CD14-positive monocyte (primary cell): Measurements from ENCODE around the gene SNX20. TPM values are rescaled to one million over a fixed set of nuclear protein-coding genes. Genes with fewer than 3 reads are reported as not detected.

ENCODE experiments used
- DNase-seq, 3 donors: peaks; one replicate each; pipeline ENCODE4 v3.0.0-alpha.2; 2011 to 2022
- H2AFZ ChIP-seq: 2 replicates; pipeline ENCODE4 v1.6.0; 2012; ENCODE audit warnings: mild to moderate bottlenecking, low read depth, low read length, inconsistent platforms; ENCODE audit not compliant: insufficient read depth, poor library complexity, severe bottlenecking
- H3K27ac ChIP-seq, 2 donors: 1 replicate in 1 of 2; 2 replicates in 1 of 2; pipeline ENCODE4 v1.5.1; 2012 to 2013; ENCODE audit warnings: low read length in 2 of 2, control low read depth in 1 of 2, inconsistent platforms in 1 of 2, low read depth in 1 of 2, mild to moderate bottlenecking in 1 of 2
- H3K27me3 ChIP-seq, 2 donors: one replicate each; pipeline versions ENCODE4 v1.6.0 to v1.6.1; 2011 to 2013; ENCODE audit warnings: low read length in 2 of 2; ENCODE audit not compliant: control insufficient read depth in 2 of 2, insufficient read depth in 2 of 2
- H3K36me3 ChIP-seq, 2 donors: replicated peaks in 1 of 2; 1 replicate in 1 of 2; 2 replicates in 1 of 2; pipeline versions ENCODE4 v1.5.1 to v1.6.1; 2012 to 2013; ENCODE audit warnings: low read length in 2 of 2, control low read depth in 1 of 2, inconsistent platforms in 1 of 2, mild to moderate bottlenecking in 1 of 2; ENCODE audit not compliant: insufficient read depth in 2 of 2, control insufficient read depth in 1 of 2
- H3K4me1 ChIP-seq, 2 donors: 1 replicate in 1 of 2; 2 replicates in 1 of 2; pipeline versions ENCODE4 v1.5.1 to v1.6.1; 2012 to 2013; ENCODE audit warnings: low read length in 2 of 2, control low read depth in 1 of 2, inconsistent platforms in 1 of 2, mild to moderate bottlenecking in 1 of 2, moderate library complexity in 1 of 2; ENCODE audit not compliant: insufficient read depth in 2 of 2, control insufficient read depth in 1 of 2
- H3K4me2 ChIP-seq: replicated peaks from 2 replicates; pipeline ENCODE3; 2012; ENCODE audit warnings: low read length, moderate library complexity, mild to moderate bottlenecking; ENCODE audit not compliant: poor library complexity, severe bottlenecking; ENCODE audit errors: extremely low read depth
- H3K4me3 ChIP-seq, 3 experiments: fragments of 200-600 bp in 1 of 3; sonication (generic) in 1 of 3; replicated peaks in 1 of 3; 1 replicate in 2 of 3; 2 replicates in 1 of 3; pipeline ENCODE4 v1.5.1; 2011 to 2013; ENCODE audit warnings: low read length in 3 of 3, mild to moderate bottlenecking in 3 of 3, control low read depth in 2 of 3, low read depth in 2 of 3, inconsistent platforms in 1 of 3, moderate library complexity in 1 of 3
- H3K79me2 ChIP-seq: 2 replicates; pipeline ENCODE4 v1.6.0; 2012; ENCODE audit warnings: mild to moderate bottlenecking, control low read depth, inconsistent platforms, low read length, moderate library complexity; ENCODE audit not compliant: insufficient read depth
- H3K9ac ChIP-seq: 2 replicates; pipeline ENCODE4 v1.6.0; 2017; ENCODE audit warnings: low read length, mild to moderate bottlenecking; ENCODE audit not compliant: insufficient read depth, poor library complexity, severe bottlenecking
- H3K9me3 ChIP-seq, 2 donors: replicated peaks in 1 of 2; 1 replicate in 1 of 2; 2 replicates in 1 of 2; pipeline versions ENCODE4 v1.5.1 to v1.6.1; 2012 to 2013; ENCODE audit warnings: low read length in 2 of 2, control low read depth in 1 of 2; ENCODE audit not compliant: control insufficient read depth in 1 of 2, insufficient read depth in 1 of 2
- H4K20me1 ChIP-seq: 2 replicates; pipeline ENCODE4 v1.6.0; 2012; ENCODE audit warnings: mild to moderate bottlenecking, low read length, control low read depth, moderate library complexity; ENCODE audit not compliant: insufficient read depth
- H3K27ac Mint-ChIP-seq, 7 donors: one replicate each; pipeline ENCODE4 v1.8.0; 2020; ENCODE audit warnings: mild to moderate bottlenecking in 7 of 7, mixed read lengths in 7 of 7, moderate library complexity in 6 of 7, inconsistent platforms in 2 of 7
- H3K27me3 Mint-ChIP-seq, 3 donors: one replicate each; pipeline ENCODE4 v1.8.0; 2021 to 2022; ENCODE audit warnings: low read depth in 3 of 3, mild to moderate bottlenecking in 3 of 3, mixed read lengths in 3 of 3, moderate library complexity in 3 of 3, inconsistent platforms in 1 of 3
- H3K36me3 Mint-ChIP-seq, 2 donors: one replicate each; pipeline ENCODE4 v1.8.0; 2020; ENCODE audit warnings: mixed read lengths in 2 of 2, inconsistent platforms in 1 of 2, mild to moderate bottlenecking in 1 of 2
- H3K4me1 Mint-ChIP-seq: one replicate; pipeline ENCODE4 v1.8.0; 2020; ENCODE audit warnings: mild to moderate bottlenecking, mixed read lengths
- H3K4me3 Mint-ChIP-seq, 2 donors: one replicate each; pipeline ENCODE4 v1.8.0; 2020; ENCODE audit warnings: mild to moderate bottlenecking in 2 of 2, mixed read lengths in 2 of 2, moderate library complexity in 1 of 2
- H3K9me3 Mint-ChIP-seq, 7 donors: one replicate each; pipeline ENCODE4 v1.8.0; 2020 to 2022; ENCODE audit warnings: mixed read lengths in 7 of 7, mild to moderate bottlenecking in 6 of 7, moderate library complexity in 6 of 7, inconsistent platforms in 2 of 7
- WGBS: methylation state at CpG from one replicate; pipeline ENCODE4 v1.1.5; 2013; ENCODE audit warnings: missing lambda C conversion rate; ENCODE audit not compliant: insufficient coverage; 5-methylcytosine and 5-hydroxymethylcytosine counted together
- intact Hi-C, 2 donors: fragments of 100-400 bp; cut with micrococcal nuclease; formaldehyde crosslinking; loops; one replicate each; pipeline versions ENCODE4 v1.15.0 to v1.15.1; 2023
- polyA plus RNA-seq, 3 donors: library from polyadenylated mRNA; depleted of rRNA in 1 of 3; unstranded in 2 of 3; stranded (reverse) in 1 of 3; fragments of 300-500 nt in 2 of 3; fragments of >200 nt in 1 of 3; fragmentation: Illumina TruSeq in 2 of 3; gene quantifications; 1 replicate in 2 of 3; 2 replicates in 1 of 3; pipeline ENCODE4 v1.2.3, GENCODE V29; 2012 to 2021
- TF ChIP-seq, protein P1 (sequence below): fragments of 200-600 bp; IDR thresholded peaks from one replicate; pipeline ENCODE4 v1.8.0; 2022; ENCODE audit warnings: antibody characterized with exemption, mild to moderate bottlenecking

The SNX20 gene
- polyA plus RNA-seq, 3 donors: 51.0 to 83.2 (median 52.0) TPM

- intact Hi-C loops: loop anchor here in 1 of 2 donors (5.0 kb wide), 1 partner anchor 36 kb away; no protein-coding TSS in a partner anchor
- Histone ChIP-seq H3K9me3 (peaks cover 28 to 32% of the 10 kb centered on the region in 2 donors), H3K79me2 (peaks cover 96% of the 10 kb centered on the region), H3K4me1 (peaks cover 37 to 55% of the 10 kb centered on the region in 2 donors), H3K4me2 (no peak overlapping the region), H3K27ac (peak overlapping the region in 1 of 2 donors; percentile 100), H4K20me1 (peaks cover 48% of the 10 kb centered on the region), H3K36me3 (peaks cover 62 to 75% of the 10 kb centered on the region in 2 donors), H3K4me3 (no peak overlapping the region), H2AFZ (no peak overlapping the region), H3K9ac (no peak overlapping the region), H3K27me3 (no peaks in the 10 kb centered on the region)
- Mint-ChIP-seq H3K4me3 (no peak overlapping the region), H3K9me3 (peaks cover 19 to 26% (median 23%) of the 10 kb centered on the region in 7 donors), H3K27ac (peak overlapping the region in 6 of 7 donors; percentile 12 to 78 (median 52)), H3K4me1 (peaks cover 42% of the 10 kb centered on the region), H3K36me3 (peaks cover 72 to 80% of the 10 kb centered on the region in 2 donors), H3K27me3 (no peaks in the 10 kb centered on the region)
- 98% methylated on average over 7 of the region's 9 CpGs for WGBS
- TF ChIP-seq, protein P1, sequence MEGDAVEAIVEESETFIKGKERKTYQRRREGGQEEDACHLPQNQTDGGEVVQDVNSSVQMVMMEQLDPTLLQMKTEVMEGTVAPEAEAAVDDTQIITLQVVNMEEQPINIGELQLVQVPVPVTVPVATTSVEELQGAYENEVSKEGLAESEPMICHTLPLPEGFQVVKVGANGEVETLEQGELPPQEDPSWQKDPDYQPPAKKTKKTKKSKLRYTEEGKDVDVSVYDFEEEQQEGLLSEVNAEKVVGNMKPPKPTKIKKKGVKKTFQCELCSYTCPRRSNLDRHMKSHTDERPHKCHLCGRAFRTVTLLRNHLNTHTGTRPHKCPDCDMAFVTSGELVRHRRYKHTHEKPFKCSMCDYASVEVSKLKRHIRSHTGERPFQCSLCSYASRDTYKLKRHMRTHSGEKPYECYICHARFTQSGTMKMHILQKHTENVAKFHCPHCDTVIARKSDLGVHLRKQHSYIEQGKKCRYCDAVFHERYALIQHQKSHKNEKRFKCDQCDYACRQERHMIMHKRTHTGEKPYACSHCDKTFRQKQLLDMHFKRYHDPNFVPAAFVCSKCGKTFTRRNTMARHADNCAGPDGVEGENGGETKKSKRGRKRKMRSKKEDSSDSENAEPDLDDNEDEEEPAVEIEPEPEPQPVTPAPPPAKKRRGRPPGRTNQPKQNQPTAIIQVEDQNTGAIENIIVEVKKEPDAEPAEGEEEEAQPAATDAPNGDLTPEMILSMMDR: no peak
- no peak for DNase-seq
Measured at GRCh38 chr16:50676684-50677225, 4.4 kb downstream of the SNX20 start.

DNA sequence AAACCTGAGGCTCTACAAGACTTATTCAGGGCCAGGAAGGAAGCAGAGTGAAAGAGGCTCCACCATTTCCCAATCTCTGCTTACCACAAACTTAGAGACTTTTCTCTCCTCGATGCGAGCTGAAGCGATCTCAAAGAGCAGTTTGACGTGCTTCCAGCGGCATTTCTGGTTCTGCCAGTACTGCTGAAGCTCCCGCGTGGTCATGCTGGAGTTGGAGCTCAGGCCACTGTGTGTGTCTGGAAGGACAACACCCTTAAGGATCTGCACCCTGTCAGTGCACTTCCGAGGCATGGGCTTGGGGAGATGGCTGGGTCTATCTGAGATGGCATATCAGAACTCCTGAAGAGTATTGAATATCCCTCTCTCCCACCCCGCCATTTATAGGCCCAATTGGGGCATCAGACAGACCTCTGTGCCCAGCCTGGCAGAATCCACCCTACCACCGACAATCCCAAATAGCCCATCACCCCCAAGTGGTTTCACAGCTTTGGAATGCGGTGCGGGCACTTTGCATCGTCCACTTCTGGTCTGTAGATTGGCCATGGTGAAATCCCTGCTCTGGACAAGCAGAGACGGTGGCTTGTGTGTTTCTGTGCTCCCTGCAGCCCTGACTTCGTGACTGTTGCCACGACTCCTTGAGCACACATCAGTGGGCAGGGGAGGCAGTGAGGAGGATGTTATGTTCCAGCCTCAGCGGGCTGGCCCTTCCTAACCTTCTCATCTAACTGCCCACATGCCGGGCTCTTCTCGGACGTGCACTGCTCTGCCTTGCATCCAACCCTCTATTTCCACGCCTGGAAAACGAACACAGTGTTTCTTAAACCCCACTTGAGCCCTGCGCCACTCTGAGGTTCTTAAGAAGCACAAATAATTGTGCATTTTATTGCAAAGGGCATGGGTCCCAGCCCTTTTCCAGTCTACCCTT is 5.2 kb downstream of the SNX20 start:
- Histone ChIP-seq H2AFZ (no peak overlapping the region), H3K4me2 (no peak overlapping the region), H3K9ac (no peak overlapping the region), H3K79me2 (peaks cover 96% of the 10 kb centered on the region), H3K27ac (peak overlapping the region in 1 of 2 donors; percentile 100), H3K9me3 (peaks cover 30 to 35% of the 10 kb centered on the region in 2 donors), H3K4me1 (peaks cover 30 to 47% of the 10 kb centered on the region in 2 donors), H4K20me1 (peaks cover 56% of the 10 kb centered on the region), H3K27me3 (no peaks in the 10 kb centered on the region), H3K4me3 (no peak overlapping the region), H3K36me3 (peaks cover 69 to 83% of the 10 kb centered on the region in 2 donors)
- Mint-ChIP-seq H3K36me3 (peaks cover 80 to 88% of the 10 kb centered on the region in 2 donors), H3K9me3 (peaks cover 20 to 30% (median 27%) of the 10 kb centered on the region in 7 donors), H3K27ac (peak overlapping the region; percentile 1 to 84 (median 69)), H3K4me1 (peaks cover 36% of the 10 kb centered on the region), H3K27me3 (no peaks in the 10 kb centered on the region), H3K4me3 (no peak overlapping the region)
- TF ChIP-seq, protein P1: no peak
- no peak for DNase-seq
- intact Hi-C loops: loop anchor here in 1 of 2 donors (5.0 kb wide), 1 partner anchor 36 kb away; no protein-coding TSS in a partner anchor
- 92% methylated on average over 17 of the region's 23 CpGs for WGBS
